SK-N-MC (cell line): Measurements from ENCODE around the gene ERBB4.

Experiments used
- EZH2 ChIP-seq: fragments of 200-600 bp; sonication (generic); IDR thresholded peaks from one replicate; pipeline ENCODE4 v1.6.1; 2017; ENCODE audit warnings: antibody characterized with exemption
- POLR2AphosphoS5 ChIP-seq: IDR thresholded peaks from 2 replicates; pipeline ENCODE4 v1.6.1; 2012; ENCODE audit warnings: mild to moderate bottlenecking, low read depth, low read length, borderline replicate concordance

GRCh38 chr2:211986313-211986712 lies 552.3 kb downstream of the ERBB4 start:
- TF ChIP-seq EZH2 = no peak
- TF ChIP-seq POLR2AphosphoS5 = no peak
